Measurements from ENCODE around the gene CRELD2.

DNA sequence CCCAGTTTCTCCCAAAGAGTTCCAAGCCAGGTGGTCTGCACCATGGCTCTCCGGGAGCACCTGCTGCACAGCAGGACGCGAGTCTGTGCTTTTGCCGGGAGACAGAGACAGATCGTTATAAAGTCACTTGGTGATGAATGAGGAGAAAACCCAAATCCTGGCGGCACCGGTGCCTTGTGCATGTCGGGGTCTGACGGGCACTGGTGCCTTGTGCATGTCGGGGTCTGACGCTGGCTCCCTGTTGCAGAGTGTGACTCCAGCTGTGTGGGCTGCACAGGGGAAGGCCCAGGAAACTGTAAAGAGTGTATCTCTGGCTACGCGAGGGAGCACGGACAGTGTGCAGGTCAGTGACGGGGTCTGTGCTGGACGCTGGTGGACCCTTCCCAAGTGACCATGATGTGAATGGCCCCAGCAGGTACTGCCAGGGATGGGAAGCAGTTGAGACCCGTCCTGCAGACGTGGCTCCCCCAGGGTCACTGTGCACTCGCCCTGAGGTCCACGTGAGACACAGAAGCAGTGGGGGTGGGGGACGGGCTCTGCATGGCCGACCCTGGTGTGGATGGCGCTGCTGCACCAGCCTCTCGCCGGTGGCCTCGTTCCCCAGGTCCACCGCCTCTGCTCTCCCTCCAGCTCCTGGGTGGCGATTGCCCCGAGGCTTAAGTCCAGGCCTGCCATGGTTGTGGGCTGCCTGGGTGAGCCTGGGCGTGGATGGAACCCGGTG, 5.8 kb downstream of the CRELD2 start:
- TF ChIP-seq CTCF (IDR thresholded peaks at IDR 0.05) (no peak), POLR2A (IDR thresholded peaks at IDR 0.05) (no peak), POLR2AphosphoS5 (IDR thresholded peaks at IDR 0.05) (no peak)

All from prostate gland (tissue), 2 donors.